Measurements from ENCODE around the gene MAB21L4. TPM values are rescaled to one million over a fixed set of nuclear protein-coding genes. Genes with fewer than 3 reads are reported as not detected.

The MAB21L4 gene
- total and polyA plus RNA-seq, 2 experiments from 2014 or later: not detected

DNA sequence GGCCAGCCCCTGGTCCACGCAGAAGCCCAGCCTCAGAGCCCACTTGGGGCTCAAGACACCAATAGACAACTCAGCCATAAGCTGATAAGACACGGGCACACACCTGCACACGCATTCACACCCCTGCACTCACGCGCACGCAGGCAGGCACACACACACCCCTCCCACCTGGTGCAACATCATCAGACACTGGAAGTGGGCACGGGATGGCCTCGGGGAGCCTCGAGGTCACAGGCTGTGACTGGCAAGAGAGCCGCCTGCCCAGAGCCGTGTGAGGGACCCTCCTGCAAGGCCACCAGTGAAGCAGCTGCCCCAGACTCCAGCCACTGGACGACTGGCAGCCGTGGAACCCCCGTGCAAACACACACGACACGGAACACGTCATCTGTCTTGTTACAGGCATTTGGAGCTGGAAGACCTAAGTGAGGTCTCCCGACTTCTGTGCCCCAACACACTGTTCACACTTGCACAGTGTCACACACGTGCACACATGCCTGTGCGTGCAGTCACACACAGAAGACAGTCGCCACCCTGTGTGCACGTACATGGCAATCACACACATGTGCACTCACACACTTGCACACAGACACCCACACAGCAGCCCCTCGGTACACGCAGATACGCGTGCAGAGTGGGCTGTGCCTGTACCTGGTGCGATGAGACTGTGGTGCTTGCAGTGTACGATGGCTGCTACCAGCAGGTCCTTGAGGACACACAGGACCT is 959 bp downstream of the MAB21L4 start:
- no peaks in the 10 kb centered on the region for H3K4me1 Mint-ChIP-seq
- TF ChIP-seq CTCF (conservative IDR thresholded peaks at IDR 0.05; ENCODE audit: low read depth in 2 of 2) (no peak), ZNF114 (CRISPR knock-in tag; IDR thresholded peaks at IDR 0.05) (no peak), EZH2 (IDR thresholded peaks at IDR 0.05; ENCODE audit: low read depth, unreplicated experiment) (no peak), CREB1 (CRISPR knock-in tag; IDR thresholded peaks at IDR 0.05; ENCODE audit: low read depth) (no peak), JUNB (IDR thresholded peaks at IDR 0.05; ENCODE audit: unreplicated experiment) (no peak), STAT1 (IDR thresholded peaks at IDR 0.05; ENCODE audit: unreplicated experiment) (no peak), POLR2AphosphoS5 (IDR thresholded peaks at IDR 0.05; ENCODE audit: low read depth) (no peak), NANOG (IDR thresholded peaks at IDR 0.05; ENCODE audit: borderline replicate concordance) (no peak), EZH2phosphoT487 (IDR thresholded peaks at IDR 0.05; ENCODE audit: unreplicated experiment) (no peak), REST (IDR thresholded peaks at IDR 0.05; ENCODE audit: unreplicated experiment) (no peak), ZNF331 (CRISPR knock-in tag; IDR thresholded peaks at IDR 0.05; ENCODE audit: low read depth) (no peak)
- TF ChIP-seq, protein P1, sequence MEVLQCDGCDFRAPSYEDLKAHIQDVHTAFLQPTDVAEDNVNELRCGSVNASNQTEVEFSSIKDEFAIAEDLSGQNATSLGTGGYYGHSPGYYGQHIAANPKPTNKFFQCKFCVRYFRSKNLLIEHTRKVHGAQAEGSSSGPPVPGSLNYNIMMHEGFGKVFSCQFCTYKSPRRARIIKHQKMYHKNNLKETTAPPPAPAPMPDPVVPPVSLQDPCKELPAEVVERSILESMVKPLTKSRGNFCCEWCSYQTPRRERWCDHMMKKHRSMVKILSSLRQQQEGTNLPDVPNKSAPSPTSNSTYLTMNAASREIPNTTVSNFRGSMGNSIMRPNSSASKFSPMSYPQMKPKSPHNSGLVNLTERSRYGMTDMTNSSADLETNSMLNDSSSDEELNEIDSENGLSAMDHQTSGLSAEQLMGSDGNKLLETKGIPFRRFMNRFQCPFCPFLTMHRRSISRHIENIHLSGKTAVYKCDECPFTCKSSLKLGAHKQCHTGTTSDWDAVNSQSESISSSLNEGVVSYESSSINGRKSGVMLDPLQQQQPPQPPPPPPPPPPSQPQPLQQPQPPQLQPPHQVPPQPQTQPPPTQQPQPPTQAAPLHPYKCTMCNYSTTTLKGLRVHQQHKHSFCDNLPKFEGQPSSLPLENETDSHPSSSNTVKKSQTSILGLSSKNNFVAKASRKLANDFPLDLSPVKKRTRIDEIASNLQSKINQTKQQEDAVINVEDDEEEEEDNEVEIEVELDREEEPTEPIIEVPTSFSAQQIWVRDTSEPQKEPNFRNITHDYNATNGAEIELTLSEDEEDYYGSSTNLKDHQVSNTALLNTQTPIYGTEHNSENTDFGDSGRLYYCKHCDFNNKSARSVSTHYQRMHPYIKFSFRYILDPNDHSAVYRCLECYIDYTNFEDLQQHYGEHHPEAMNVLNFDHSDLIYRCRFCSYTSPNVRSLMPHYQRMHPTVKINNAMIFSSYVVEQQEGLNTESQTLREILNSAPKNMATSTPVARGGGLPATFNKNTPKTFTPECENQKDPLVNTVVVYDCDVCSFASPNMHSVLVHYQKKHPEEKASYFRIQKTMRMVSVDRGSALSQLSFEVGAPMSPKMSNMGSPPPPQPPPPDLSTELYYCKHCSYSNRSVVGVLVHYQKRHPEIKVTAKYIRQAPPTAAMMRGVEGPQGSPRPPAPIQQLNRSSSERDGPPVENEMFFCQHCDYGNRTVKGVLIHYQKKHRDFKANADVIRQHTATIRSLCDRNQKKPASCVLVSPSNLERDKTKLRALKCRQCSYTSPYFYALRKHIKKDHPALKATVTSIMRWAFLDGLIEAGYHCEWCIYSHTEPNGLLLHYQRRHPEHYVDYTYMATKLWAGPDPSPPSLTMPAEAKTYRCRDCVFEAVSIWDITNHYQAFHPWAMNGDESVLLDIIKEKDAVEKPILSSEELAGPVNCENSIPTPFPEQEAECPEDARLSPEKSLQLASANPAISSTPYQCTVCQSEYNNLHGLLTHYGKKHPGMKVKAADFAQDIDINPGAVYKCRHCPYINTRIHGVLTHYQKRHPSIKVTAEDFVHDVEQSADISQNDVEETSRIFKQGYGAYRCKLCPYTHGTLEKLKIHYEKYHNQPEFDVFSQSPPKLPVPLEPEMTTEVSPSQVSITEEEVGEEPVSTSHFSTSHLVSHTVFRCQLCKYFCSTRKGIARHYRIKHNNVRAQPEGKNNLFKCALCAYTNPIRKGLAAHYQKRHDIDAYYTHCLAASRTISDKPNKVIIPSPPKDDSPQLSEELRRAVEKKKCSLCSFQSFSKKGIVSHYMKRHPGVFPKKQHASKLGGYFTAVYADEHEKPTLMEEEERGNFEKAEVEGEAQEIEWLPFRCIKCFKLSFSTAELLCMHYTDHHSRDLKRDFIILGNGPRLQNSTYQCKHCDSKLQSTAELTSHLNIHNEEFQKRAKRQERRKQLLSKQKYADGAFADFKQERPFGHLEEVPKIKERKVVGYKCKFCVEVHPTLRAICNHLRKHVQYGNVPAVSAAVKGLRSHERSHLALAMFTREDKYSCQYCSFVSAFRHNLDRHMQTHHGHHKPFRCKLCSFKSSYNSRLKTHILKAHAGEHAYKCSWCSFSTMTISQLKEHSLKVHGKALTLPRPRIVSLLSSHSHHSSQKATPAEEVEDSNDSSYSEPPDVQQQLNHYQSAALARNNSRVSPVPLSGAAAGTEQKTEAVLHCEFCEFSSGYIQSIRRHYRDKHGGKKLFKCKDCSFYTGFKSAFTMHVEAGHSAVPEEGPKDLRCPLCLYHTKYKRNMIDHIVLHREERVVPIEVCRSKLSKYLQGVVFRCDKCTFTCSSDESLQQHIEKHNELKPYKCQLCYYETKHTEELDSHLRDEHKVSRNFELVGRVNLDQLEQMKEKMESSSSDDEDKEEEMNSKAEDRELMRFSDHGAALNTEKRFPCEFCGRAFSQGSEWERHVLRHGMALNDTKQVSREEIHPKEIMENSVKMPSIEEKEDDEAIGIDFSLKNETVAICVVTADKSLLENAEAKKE (CRISPR knock-in tag; IDR thresholded peaks at IDR 0.05): no peak
- TF ChIP-seq, protein P2, sequence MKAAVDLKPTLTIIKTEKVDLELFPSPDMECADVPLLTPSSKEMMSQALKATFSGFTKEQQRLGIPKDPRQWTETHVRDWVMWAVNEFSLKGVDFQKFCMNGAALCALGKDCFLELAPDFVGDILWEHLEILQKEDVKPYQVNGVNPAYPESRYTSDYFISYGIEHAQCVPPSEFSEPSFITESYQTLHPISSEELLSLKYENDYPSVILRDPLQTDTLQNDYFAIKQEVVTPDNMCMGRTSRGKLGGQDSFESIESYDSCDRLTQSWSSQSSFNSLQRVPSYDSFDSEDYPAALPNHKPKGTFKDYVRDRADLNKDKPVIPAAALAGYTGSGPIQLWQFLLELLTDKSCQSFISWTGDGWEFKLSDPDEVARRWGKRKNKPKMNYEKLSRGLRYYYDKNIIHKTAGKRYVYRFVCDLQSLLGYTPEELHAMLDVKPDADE (IDR thresholded peaks at IDR 0.05): no peak
- Histone ChIP-seq H3K79me2 (replicated peaks; ENCODE audit: insufficient read depth) (no peaks in the 10 kb centered on the region), H3K27me3 (ENCODE audit: insufficient read depth) (no peaks in the 10 kb centered on the region), H3K9me2 (ENCODE audit: insufficient read depth) (no peaks in the 10 kb centered on the region), H3K36me3 (ENCODE audit: insufficient read depth) (no peaks in the 10 kb centered on the region), H4K20me1 (replicated peaks; ENCODE audit: insufficient read depth) (no peaks in the 10 kb centered on the region), H3K4me1 (ENCODE audit: insufficient read depth) (no peaks in the 10 kb centered on the region), H3K27ac (ENCODE audit: low read depth) (no peak overlapping the region), H2AFZ (no peak overlapping the region), H3F3A (replicated peaks; ENCODE audit: low read depth) (no peaks in the 10 kb centered on the region), H3K4me2 (no peak overlapping the region), H3K4me3 (no peak overlapping the region)
- no peaks in the 10 kb centered on the region for H3K36me3 Mint-ChIP-seq (ENCODE audit: low read depth)
- no peaks in the 10 kb centered on the region for H3K9me3 Mint-ChIP-seq
- H3K27ac Mint-ChIP-seq: peak overlapping the region; percentile 83; the same call in 1 of the 2 replicates
- H3K4me3 Mint-ChIP-seq: no peak overlapping the region
- ATAC-seq: no peak
- DNase-seq (ENCODE audit: low spot score): no peak
- peaks cover 10% of the 10 kb centered on the region for H3K27me3 Mint-ChIP-seq (ENCODE audit: insufficient read depth, low read depth, poor library complexity)

Data from GM23338 (cell line).